HCT116 (cell line): Measurements from ENCODE around the gene ADAMTS4. TPM values are rescaled to one million over a fixed set of nuclear protein-coding genes. Genes with fewer than 3 reads are reported as not detected.

Experiments
- ATAC-seq: fragments of 200-7000 bp; cut with Tn5 transposase; 2 replicates; pipeline ENCODE4 v1.9.1; 2020; ENCODE audit warnings: mild to moderate bottlenecking, moderate library complexity
- BruUV-seq: library from RNA; stranded (reverse); fragments of 400-500 nt; replicated peaks from 2 replicates; lab custom pipeline; 2021; lab: Mats Ljungman, UMichigan
- CTCF ChIA-PET: fragments of 300-600 bp; sonication (Branson Sonifier 250); formaldehyde crosslinking; loops from one replicate; lab custom pipeline; 2021; ENCODE audit warnings: antibody characterized with exemption; lab: Charles Lee
- POLR2A ChIA-PET: fragments of 300-600, 350-600 bp; sonication (Branson Sonifier 250); formaldehyde crosslinking; loops from one replicate; lab custom pipeline; 2021; ENCODE audit warnings: antibody characterized with exemption; lab: Charles Lee
- RAD21 ChIA-PET, 2 experiments: fragments of 300-600 bp; sonication (Branson Sonifier 250); formaldehyde crosslinking; loops; one replicate each; lab custom pipeline; 2023; ENCODE audit warnings: low total read pairs in 2 of 2; ENCODE audit not compliant: uncharacterized antibody in 2 of 2, unreplicated experiment in 2 of 2, low non-redundant PET in 1 of 2; lab: Charles Lee
- DNase-seq: peaks from one replicate; pipeline ENCODE4 v3.0.0-alpha.2; 2010; ENCODE audit warnings: low read depth, low spot score
- H2AFZ ChIP-seq: fragments of 200-600 bp; shearing (Covaris generic), sonication (generic); 2 replicates; pipeline ENCODE4 v1.6.1; 2017; ENCODE audit warnings: low read depth, mixed run types, mixed read lengths, antibody characterized with exemption, low read length; ENCODE audit not compliant: poor library complexity, severe bottlenecking
- H3K27ac ChIP-seq: 2 replicates; pipeline ENCODE4 v1.5.1; 2012; ENCODE audit warnings: low read depth, low read length
- H3K27me3 ChIP-seq: fragments of 200-600 bp; sonication (generic); 2 replicates; pipeline ENCODE4 v1.6.1; 2016; ENCODE audit warnings: mixed run types, low read length, mixed read lengths; ENCODE audit not compliant: insufficient read depth
- H3K36me3 ChIP-seq, 2 experiments: fragments of 200-500 bp in 1 of 2; fragments of 200-600 bp in 1 of 2; sonication (Bioruptor generic) in 1 of 2; sonication (generic) in 1 of 2; 2 replicates each; pipeline versions ENCODE4 v1.5.1 to v1.6.1; 2014 to 2016; ENCODE audit warnings: low read length in 2 of 2, inconsistent platforms in 1 of 2, mixed read lengths in 1 of 2, mixed run types in 1 of 2; ENCODE audit not compliant: insufficient read depth in 2 of 2, control insufficient read depth in 1 of 2
- H3K4me1 ChIP-seq, 2 experiments: fragments of 200-600 bp in 1 of 2; sonication (generic) in 1 of 2; 2 replicates each; pipeline versions ENCODE4 v1.5.1 to v1.6.1; 2012 to 2017; ENCODE audit warnings: low read length in 2 of 2, inconsistent platforms in 1 of 2, mild to moderate bottlenecking in 1 of 2, mixed read lengths in 1 of 2, mixed run types in 1 of 2, moderate library complexity in 1 of 2; ENCODE audit not compliant: insufficient read depth in 2 of 2, control insufficient read depth in 1 of 2
- H3K4me2 ChIP-seq: fragments of 200-600 bp; sonication (generic); 2 replicates; pipeline ENCODE4 v1.6.1; 2017; ENCODE audit warnings: mixed run types, low read length, mixed read lengths
- H3K4me3 ChIP-seq, 2 experiments: fragments of 200-600 bp in 1 of 2; sonication (generic) in 1 of 2; replicated peaks in 1 of 2; 2 replicates each; pipeline ENCODE4 v1.5.1; 2011 to 2016; ENCODE audit warnings: low read length in 2 of 2, control low read depth in 1 of 2, low read depth in 1 of 2, mild to moderate bottlenecking in 1 of 2, mixed read lengths in 1 of 2, mixed run types in 1 of 2
- H3K79me2 ChIP-seq: fragments of 200-600 bp; sonication (generic); 2 replicates; pipeline ENCODE4 v1.6.1; 2017; ENCODE audit warnings: mild to moderate bottlenecking, mixed run types, low read length, moderate library complexity, mixed read lengths; ENCODE audit not compliant: insufficient read depth
- H3K9ac ChIP-seq: fragments of 200-600 bp; sonication (generic); 2 replicates; pipeline ENCODE4 v1.6.1; 2016; ENCODE audit warnings: low read length, mixed read lengths
- H3K9me2 ChIP-seq: fragments of 200-600 bp; sonication (generic), shearing (Covaris generic); 2 replicates; pipeline ENCODE4 v1.6.1; 2017; ENCODE audit warnings: mixed run types, mild to moderate bottlenecking, moderate library complexity; ENCODE audit not compliant: insufficient read depth
- H3K9me3 ChIP-seq, 2 experiments: fragments of 200-500 bp in 1 of 2; fragments of 200-600 bp in 1 of 2; sonication (Bioruptor generic) in 1 of 2; sonication (generic) in 1 of 2; 2 replicates each; pipeline ENCODE4 v1.6.1; 2014 to 2017; ENCODE audit warnings: low read length in 2 of 2, mixed read lengths in 2 of 2, inconsistent platforms in 1 of 2, low read depth in 1 of 2, mild to moderate bottlenecking in 1 of 2, mixed run types in 1 of 2, moderate library complexity in 1 of 2; ENCODE audit not compliant: control insufficient read depth in 1 of 2, insufficient read depth in 1 of 2
- H4K20me1 ChIP-seq: fragments of 200-600 bp; sonication (generic), shearing (Covaris generic); 2 replicates; pipeline ENCODE4 v1.6.1; 2017; ENCODE audit warnings: mixed run types, mild to moderate bottlenecking, moderate library complexity; ENCODE audit not compliant: insufficient read depth
- EGR1 ChIP-seq: IDR thresholded peaks from 2 replicates; pipeline ENCODE4 v1.6.1; 2012; ENCODE audit warnings: low read depth
- FOSL1 ChIP-seq: IDR thresholded peaks from 2 replicates; pipeline ENCODE4 v1.6.1; 2012; ENCODE audit warnings: low read depth
- POLR2A ChIP-seq: IDR thresholded peaks from 2 replicates; pipeline ENCODE4 v1.7.0; 2011; ENCODE audit warnings: borderline replicate concordance; ENCODE audit not compliant: insufficient read depth, insufficient read length; ENCODE audit errors: extremely low read depth
- POLR2AphosphoS5 ChIP-seq: IDR thresholded peaks from 2 replicates; pipeline ENCODE4 v1.6.1; 2011; ENCODE audit warnings: mild to moderate bottlenecking, low read depth, low read length, moderate library complexity
- SP1 ChIP-seq: IDR thresholded peaks from 2 replicates; pipeline ENCODE4 v1.6.1; 2012; ENCODE audit warnings: low read depth
- YY1 ChIP-seq: IDR thresholded peaks from 2 replicates; pipeline ENCODE4 v1.6.1; 2011; ENCODE audit warnings: low read length, low read depth, moderate library complexity, mild to moderate bottlenecking; ENCODE audit not compliant: insufficient replicate concordance; ENCODE audit errors: extremely low read depth
- ZFX ChIP-seq: fragments of 450-650 bp; IDR thresholded peaks from 2 replicates; pipeline ENCODE4 v1.6.1; 2017
- ZNF274 ChIP-seq: fragments of 200-500 bp; sonication (Bioruptor generic); IDR thresholded peaks from 2 replicates; pipeline ENCODE4 v1.6.1; 2014; ENCODE audit warnings: mild to moderate bottlenecking, low read depth, low read length, inconsistent platforms
- intact Hi-C: fragments of 100-400 bp; cut with micrococcal nuclease; formaldehyde crosslinking; loops from 2 replicates; pipeline ENCODE4 v1.10.0; 2022
- total RNA-seq: library from RNA; stranded (reverse); gene quantifications from one replicate; pipeline ENCODE4 v1.2.1, GENCODE V29; 2021; ENCODE audit not compliant: unreplicated experiment
- TF ChIP-seq, protein P1 (sequence below), 3 experiments: fragments of 200-600 bp in 1 of 3; sonication (generic) in 1 of 3; IDR thresholded peaks in 2 of 3; conservative IDR thresholded peaks in 1 of 3; 2 replicates each; pipeline ENCODE4 v1.5.1; 2012 to 2017; ENCODE audit warnings: low read depth in 2 of 3, low read length in 2 of 3, antibody characterized with exemption in 1 of 3, borderline replicate concordance in 1 of 3, control low read depth in 1 of 3, mild to moderate bottlenecking in 1 of 3, mixed read lengths in 1 of 3, mixed run types in 1 of 3, moderate library complexity in 1 of 3; ENCODE audit not compliant: insufficient read depth in 1 of 3

Gene ADAMTS4
- total RNA-seq, 1 experiment from 2014 or later = not detected

DNA sequence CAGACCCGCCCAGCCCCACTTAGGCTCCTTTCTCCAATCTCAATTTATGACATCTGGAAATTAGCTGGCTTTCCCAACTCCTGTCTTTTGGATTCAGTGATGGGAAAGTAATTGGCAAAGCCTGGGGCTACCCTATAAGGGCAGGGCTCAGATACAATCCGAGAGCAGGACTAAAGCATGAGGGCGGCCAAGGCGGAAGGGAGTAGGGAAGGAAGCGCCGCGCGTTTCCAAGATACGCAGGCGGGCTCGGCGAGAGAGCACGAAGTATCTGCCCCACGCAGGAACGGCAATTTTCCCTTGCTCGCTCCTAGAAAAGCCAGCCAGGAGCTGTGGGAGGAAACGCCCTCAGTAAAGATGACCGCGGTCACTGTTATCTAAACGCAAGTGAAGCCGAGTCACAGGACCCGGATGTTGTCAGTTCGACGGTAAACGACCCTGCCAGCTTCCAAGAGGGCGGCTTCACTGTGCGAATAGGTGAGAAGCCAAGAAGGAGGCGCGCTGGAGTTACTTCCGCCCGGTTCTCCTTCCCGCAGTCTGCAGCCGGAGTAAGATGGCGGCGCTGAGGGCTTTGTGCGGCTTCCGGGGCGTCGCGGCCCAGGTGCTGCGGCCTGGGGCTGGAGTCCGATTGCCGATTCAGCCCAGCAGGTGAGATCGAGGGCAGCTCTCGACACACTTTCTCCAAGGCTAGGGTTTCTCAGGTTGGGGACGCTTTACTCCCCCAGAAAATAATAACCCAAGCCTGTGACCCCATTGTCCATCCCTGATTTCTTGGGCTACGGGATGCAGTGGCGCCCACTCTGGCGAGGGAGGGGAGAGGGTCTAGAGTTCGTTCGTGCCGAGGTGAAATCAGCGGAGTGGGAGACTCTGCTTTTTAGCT is 3.2 kb upstream of the ADAMTS4 start, which contains the start of gene NDUFS2:
NDUFS2 (plus strand) TSS at position 532 of the 877 bp plus-strand sequence; CDS start at position 551, 19 bp downstream.
- Histone ChIP-seq H3K4me1 (peaks cover 8 to 38% of the 10 kb centered on the region in 2 experiments; a peak in 3 of 4 replicates), H3K27me3 (no peaks in the 10 kb centered on the region), H3K27ac (peak within 1 kb of the TSS; percentile 65), H3K9me3 (no peaks in the 10 kb centered on the region), H4K20me1 (no peaks in the 10 kb centered on the region), H3K36me3 (peaks cover 19 to 26% of the 10 kb centered on the region in 2 experiments; a peak in 2 of 4 replicates), H3K9me2 (no peaks in the 10 kb centered on the region), H3K79me2 (peaks cover 29% of the 10 kb centered on the region), H3K9ac (peak within 1 kb of the TSS; percentile 98), H3K4me2 (peak within 1 kb of the TSS; percentile 89), H3K4me3 (peak within 1 kb of the TSS; percentile 94 to 98), H2AFZ (no peak within 1 kb of the TSS)
- ChIA-PET RAD21 (no interaction called here), CTCF (interaction anchor here (0.7 to 1.8 kb wide), 6 partner anchors 10 to 180 kb away, joined by 3 to 7 read pairs (median 4); partner anchors contain the start of genes APOA2, PPOX and TOMM40L), POLR2A (interaction anchor here (0.9 to 3.0 kb wide), 7 partner anchors 8 to 86 kb away, joined by 3 to 12 read pairs (median 5); partner anchors contain the start of genes B4GALT3, PPOX and TOMM40L)
- DNase-seq = peak; percentile 99
- intact Hi-C loops = no loop called here
- peak; percentile 76 for TF ChIP-seq POLR2A
- TF ChIP-seq FOSL1 = no peak
- peak; percentile 95 for TF ChIP-seq POLR2AphosphoS5
- TF ChIP-seq SP1 = no peak
- TF ChIP-seq YY1 = peak; percentile 100
- TF ChIP-seq ZNF274 = no peak
- TF ChIP-seq, protein P1, sequence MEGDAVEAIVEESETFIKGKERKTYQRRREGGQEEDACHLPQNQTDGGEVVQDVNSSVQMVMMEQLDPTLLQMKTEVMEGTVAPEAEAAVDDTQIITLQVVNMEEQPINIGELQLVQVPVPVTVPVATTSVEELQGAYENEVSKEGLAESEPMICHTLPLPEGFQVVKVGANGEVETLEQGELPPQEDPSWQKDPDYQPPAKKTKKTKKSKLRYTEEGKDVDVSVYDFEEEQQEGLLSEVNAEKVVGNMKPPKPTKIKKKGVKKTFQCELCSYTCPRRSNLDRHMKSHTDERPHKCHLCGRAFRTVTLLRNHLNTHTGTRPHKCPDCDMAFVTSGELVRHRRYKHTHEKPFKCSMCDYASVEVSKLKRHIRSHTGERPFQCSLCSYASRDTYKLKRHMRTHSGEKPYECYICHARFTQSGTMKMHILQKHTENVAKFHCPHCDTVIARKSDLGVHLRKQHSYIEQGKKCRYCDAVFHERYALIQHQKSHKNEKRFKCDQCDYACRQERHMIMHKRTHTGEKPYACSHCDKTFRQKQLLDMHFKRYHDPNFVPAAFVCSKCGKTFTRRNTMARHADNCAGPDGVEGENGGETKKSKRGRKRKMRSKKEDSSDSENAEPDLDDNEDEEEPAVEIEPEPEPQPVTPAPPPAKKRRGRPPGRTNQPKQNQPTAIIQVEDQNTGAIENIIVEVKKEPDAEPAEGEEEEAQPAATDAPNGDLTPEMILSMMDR (IDR thresholded peaks at IDR 0.05 in 2 of 3, conservative IDR thresholded peaks at IDR 0.05 in 1 of 3; ENCODE audit: borderline replicate concordance in 1 of 3, insufficient read depth in 1 of 3, low read depth in 2 of 3, low read length in 2 of 3) = peak in 2 of 3 experiments; percentile 31 to 32; a peak in 2 of 6 replicates
- TF ChIP-seq EGR1 = peak; percentile 93
- TF ChIP-seq ZFX = peak; percentile 71; the same call in 1 of the 2 replicates
- TSS peak; percentile 90 for BruUV-seq
- ATAC-seq = peak; percentile 96
